Medulla oblongata (tissue), 1 donor: ENCODE data around the gene MKS1.

Source experiments
- DNase-seq: peaks from one replicate; pipeline ENCODE4 v3.0.0-alpha.2; 2015; ENCODE audit errors: extremely low spot score

MKS1 gene

GRCh38 chr17:58219007-58219788, at the start of gene MKS1:
Gene MKS1 (minus strand): TSS chr17:58219255. CDS start chr17:58219230, 25 bp downstream.
- peak; percentile 92 for DNase-seq

- no peak for DNase-seq
These were observed 49.3 kb upstream of the MKS1 start for GRCh38 chr17:58268326-58268725.

- DNase-seq, result no peak
These were observed 48.6 kb upstream of the MKS1 start for GRCh38 chr17:58267347-58268324.

GRCh38 chr17:58265902-58266875, 47.1 kb upstream of the MKS1 start:
- no peak for DNase-seq

- no peak for DNase-seq
These were observed 46.2 kb upstream of the MKS1 start for GRCh38 chr17:58265271-58265670.

GRCh38 chr17:58264407-58265103, 45.5 kb upstream of the MKS1 start:
- no peak for DNase-seq

- DNase-seq, result no peak
These were observed 44.7 kb upstream of the MKS1 start for GRCh38 chr17:58263773-58264172.

- DNase-seq, result no peak
These were observed 43.1 kb upstream of the MKS1 start for GRCh38 chr17:58262149-58262548.

- no peak for DNase-seq
These were observed 35.7 kb upstream of the MKS1 start for GRCh38 chr17:58254803-58255202.

- no peak for DNase-seq
These were observed 34.0 kb upstream of the MKS1 start for GRCh38 chr17:58253082-58253481.

GRCh38 chr17:58252141-58252540, 33.1 kb upstream of the MKS1 start:
- no peak for DNase-seq

- DNase-seq, result no peak
These were observed 31.4 kb upstream of the MKS1 start for GRCh38 chr17:58250344-58251011.

- peak; percentile 66 for DNase-seq
These were observed 30.4 kb upstream of the MKS1 start for GRCh38 chr17:58249270-58250133.

GRCh38 chr17:58248955-58249269, 29.9 kb upstream of the MKS1 start:
- DNase-seq, result no peak

- no peak for DNase-seq
These were observed 28.7 kb upstream of the MKS1 start for GRCh38 chr17:58247511-58248363.

- DNase-seq, result no peak
These were observed 27.7 kb upstream of the MKS1 start for GRCh38 chr17:58246781-58247180.

GRCh38 chr17:58246104-58246740, 27.2 kb upstream of the MKS1 start:
- DNase-seq, result no peak
